GM18502 (cell line): Measurements from ENCODE around the gene ISYNA1.

ENCODE experiments used
- ATAC-seq: cut with Tn5 transposase; IDR thresholded peaks from one replicate; pipeline ENCODE4 v1.9.1; 2021; ENCODE audit warnings: mild to moderate bottlenecking; ENCODE audit not compliant: unreplicated experiment, poor library complexity

The ISYNA1 gene

DNA sequence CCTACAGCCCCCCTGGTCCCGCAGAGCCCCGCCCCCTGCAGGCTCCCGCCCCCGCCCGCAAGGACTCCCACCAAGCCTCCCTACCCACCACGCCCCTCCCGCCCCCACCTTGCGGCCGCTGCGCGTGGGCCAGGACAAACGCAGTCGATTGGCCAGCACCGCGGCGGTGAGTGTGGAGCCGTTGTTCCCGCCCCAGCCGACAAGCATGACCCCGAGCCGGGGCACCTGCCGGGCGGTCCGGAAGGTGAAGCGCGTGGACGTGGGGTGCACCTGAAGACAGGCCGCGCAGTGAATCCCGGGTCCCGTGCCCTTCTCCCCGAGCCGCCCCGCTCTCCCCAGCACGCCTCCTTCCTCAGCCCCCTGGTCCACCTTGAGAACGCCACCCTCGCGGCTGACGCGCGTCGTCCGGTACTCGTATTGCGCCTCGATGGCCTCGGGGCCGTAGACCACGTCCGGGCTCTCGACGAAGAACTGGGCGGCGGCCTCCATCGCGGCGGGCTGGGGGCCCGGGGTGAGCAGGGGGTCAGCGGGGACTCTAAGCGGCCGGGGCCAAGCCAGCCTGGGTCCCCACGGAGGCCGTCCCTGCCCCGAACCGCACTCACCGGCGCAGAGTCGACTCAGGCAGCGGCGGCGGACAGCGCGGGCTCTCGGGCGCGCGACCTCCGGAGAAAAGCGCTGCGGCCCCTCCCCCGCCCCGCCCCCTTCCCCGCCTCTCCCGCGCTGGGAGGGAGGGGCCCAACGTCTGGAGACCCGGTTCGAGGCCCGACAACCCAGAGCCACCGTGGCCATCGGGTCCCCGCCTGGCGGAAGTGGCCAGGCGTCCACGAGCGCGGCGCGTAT is at the start of gene ISYNA1:
TSS of gene ISYNA1 (minus strand) at position 643 of the 840 bp plus-strand sequence. CDS start at position 489, 154 bp downstream.
- no peak for ATAC-seq

DNA sequence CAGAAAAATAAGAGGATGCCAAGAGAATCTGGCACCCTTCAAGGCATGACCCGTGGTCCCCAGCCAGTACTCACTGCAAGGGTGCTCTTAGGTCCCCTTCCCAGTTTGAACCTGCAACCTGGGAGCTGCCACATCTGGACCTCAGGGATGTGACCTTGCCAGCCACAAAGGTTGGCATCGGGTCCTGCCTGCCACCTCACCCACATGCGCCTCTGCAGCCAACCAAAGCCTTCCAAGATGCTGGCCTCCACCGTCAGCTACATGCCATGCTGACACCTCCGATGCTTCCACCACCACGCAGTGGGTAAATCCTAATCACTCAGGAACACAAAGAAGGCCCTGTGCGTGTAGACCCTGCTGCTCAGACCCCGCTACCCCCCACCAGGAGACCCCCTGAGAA is 48.8 kb upstream of the ISYNA1 start:
- no peak for ATAC-seq

DNA sequence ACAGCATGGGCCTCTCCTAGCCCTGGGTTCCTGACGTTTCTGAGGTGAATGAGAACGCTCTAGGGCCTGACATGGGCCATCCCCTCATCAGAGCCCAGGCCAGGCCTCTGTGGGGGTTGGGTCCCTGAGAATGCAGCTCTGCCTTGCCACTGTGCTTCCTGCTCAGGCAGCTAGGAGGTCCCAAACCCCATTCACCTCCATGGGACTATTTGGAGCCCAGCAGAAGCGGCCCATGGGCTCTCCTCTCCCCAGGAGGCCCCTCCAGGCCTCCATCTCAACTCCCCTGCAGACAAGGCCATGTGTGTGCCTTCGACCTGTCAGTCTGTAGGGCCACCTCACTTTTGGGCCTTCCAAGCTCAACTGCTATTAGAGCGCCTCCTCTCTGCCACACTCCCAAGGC is 47.1 kb upstream of the ISYNA1 start:
- ATAC-seq: no peak

DNA sequence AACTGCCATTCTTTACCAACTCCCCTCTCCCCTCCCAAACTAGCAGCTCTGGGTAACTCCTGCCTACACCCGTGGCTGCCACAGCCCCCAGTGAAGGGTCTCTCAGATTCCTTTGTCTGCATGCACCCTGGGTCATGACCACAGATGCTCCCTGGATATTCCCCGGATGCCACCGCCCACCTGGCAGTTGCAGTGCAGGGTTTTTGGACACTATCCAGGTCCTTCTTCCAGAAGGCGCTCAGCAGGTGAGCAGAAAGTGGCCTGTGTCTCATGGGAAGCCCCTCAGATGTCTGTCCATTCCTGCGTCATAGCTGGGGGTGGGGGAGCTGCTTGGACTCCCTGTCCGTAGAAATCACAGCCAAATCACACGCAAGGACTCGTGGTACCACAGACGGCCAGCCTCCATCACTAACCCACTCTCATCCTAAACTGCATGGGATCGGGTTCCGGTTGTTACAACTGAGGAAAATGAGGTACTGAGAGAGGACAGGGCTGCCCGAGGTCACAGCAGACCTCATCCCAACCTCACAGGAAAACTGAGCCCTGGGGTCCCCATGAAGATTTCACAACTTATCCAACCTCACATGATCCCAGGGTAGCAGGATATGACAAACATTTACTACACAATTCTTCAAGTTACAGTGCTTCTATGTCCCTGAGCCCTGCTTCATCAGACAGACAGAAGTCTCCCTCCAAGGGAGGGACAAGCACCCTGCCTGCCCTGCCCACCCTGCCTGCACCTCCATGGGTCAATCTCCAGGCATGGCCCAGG is 45.4 kb upstream of the ISYNA1 start:
- ATAC-seq: no peak

DNA sequence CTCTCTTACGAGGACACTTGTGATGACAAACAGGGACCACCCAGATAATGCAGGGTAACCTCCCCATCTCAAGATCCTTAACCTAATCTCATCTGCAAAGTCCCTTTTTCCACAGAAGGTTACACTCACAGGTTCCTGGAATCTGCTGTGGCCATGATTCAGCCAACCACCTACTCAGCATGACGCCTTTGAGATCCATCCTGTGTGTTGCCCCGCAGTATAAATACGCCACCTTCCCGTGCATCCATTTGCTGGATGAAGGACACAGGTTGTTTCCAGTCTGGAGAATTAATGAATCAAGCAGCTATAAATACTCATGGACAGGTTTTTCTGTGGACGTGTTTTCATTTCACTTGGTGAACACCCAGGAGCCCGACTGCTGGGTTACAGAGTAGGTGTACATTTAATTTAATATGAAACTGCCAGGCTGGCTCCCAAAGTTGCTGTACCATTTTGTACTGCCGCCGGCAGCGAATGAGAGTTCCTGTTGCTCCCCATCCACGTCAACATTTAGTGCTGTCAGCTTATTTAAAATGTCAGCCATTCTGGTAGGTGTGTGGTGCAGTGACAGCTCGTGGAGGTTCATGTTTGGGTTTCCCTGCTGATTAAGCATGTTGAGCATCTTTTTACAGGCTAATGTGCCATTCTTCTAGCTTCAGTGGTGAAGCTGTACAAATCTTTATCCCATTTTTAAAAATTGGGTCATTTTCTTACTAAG is 43.7 kb upstream of the ISYNA1 start:
- no peak for ATAC-seq

- no peak for ATAC-seq
Observed at GRCh38 chr19:18480006-18480691, 42.2 kb upstream of the ISYNA1 start.

DNA sequence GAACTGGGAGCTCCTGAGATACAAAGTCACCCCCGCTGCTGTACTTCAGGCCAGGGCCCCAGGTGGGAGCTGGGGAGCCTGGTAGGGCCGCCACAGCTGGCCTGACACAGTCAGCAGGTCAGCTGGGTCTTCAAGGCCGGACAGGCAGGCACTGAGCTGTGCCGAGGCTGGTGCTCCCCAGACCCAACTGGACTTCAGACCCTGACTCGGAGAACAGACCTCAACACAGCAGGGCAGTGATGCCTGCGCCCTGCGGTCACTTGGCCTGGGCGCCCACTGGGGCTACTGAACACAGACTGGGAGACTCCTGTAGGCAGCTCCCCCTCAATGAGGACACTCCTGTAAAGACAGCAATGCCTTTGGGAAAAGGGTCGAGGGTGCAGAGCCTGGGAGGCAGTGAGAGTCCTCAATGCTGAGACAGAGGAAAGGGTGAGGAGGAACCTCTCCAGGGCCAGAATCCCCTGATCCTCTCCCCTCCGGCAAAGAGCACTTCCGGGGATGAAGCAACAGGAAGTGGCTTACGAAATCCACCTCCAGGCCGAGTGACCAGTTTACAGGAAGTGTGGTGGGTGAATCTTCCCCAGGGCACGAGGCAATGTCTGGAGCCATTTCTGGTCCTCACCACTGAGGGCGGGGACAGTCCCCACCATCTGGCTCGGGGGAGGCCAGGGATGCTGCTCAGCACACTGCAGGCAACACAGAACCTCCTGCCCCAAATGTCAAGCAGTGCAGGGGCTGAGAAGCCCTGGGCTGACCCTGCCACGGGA is 40.8 kb upstream of the ISYNA1 start:
- ATAC-seq: no peak

GRCh38 chr19:18477974-18478373 is 40.0 kb upstream of the ISYNA1 start:
- no peak for ATAC-seq

DNA sequence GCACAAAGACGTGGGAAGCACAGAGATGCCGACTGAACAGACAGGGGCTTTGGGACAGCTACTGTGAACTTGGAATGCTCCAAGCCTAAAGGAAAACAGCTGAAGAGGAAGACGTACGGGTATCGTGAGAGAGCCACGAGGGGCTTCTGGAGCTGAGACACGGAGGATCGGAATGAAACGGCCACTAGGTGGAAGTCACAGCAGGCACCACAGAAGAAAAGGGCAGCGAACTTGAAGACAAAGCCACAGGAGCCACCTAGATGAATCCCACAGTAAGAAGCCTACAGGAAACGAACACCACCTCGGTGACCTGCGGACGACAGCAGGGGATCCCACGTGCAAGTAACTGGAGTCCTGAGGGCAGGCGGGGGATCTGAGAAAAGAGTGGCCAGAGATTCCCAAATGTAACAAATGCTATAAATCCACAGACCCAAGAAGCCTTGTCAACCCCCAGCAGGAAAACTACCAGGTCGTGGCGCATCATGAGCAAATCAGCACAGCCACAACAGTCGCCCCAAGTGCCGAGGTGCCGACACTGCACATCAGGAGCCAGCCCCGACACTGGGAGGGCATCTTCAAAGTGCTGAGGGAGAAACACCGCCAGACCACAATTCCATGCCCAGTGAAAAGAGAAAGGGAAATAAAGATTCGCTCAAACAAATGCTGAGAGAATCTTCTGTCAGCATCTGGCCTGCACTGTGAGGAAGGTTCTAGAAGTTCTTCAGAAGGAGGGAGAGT is 39.3 kb upstream of the ISYNA1 start:
- no peak for ATAC-seq

DNA sequence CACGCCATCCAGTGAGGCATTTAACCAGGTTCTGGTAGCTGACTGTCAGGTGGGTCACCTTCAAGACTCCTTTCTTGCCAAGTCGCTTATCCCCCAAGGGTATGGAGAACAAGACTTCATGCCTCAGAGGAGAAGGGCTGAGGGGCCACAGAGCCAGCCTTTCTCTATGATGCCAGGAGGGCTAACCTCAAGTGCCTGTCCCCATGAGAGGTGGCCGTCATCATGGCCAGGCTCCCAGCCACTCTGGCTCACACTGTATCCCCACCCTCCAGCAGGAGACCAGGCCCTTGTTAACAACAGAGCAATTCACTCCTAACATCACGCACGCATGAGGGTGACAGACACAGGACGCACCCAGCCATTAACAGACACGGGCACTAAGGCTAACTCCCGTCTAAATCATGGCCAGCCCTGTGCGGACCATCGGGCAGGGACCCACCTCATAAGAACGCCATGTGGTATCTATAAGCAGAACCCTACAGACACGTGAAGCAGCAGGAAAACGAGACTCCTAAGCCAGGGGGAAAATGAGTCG is 38.6 kb upstream of the ISYNA1 start:
- ATAC-seq: no peak

- ATAC-seq: no peak
Observed at GRCh38 chr19:18475762-18476331, 37.9 kb upstream of the ISYNA1 start.

GRCh38 chr19:18475004-18475453 is 37.1 kb upstream of the ISYNA1 start:
- ATAC-seq: no peak

- ATAC-seq: no peak
Observed at GRCh38 chr19:18474366-18474887, 36.5 kb upstream of the ISYNA1 start.

DNA sequence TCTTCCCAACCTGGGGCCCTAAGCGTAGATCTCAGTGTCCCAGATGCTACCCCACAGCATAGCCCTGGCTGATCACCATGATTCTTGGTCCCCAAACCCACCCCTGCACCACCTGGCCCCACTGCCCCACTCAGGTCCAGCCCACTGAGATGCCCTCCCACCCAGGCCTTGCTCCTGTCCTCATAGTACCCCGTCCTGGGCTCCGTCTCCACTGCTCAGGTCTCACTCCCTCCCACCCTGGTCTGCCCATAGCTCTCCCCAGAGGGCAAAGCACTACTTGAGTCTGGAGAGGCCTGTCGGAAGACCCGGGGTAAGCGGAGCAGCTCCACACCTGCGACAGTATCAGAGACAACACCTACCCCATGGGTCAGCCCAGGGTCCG is 35.8 kb upstream of the ISYNA1 start:
- ATAC-seq: no peak

- ATAC-seq: no peak
Observed at GRCh38 chr19:18473003-18473705, 35.2 kb upstream of the ISYNA1 start.

GRCh38 chr19:18470787-18471186 is 32.9 kb upstream of the ISYNA1 start:
- ATAC-seq: no peak

DNA sequence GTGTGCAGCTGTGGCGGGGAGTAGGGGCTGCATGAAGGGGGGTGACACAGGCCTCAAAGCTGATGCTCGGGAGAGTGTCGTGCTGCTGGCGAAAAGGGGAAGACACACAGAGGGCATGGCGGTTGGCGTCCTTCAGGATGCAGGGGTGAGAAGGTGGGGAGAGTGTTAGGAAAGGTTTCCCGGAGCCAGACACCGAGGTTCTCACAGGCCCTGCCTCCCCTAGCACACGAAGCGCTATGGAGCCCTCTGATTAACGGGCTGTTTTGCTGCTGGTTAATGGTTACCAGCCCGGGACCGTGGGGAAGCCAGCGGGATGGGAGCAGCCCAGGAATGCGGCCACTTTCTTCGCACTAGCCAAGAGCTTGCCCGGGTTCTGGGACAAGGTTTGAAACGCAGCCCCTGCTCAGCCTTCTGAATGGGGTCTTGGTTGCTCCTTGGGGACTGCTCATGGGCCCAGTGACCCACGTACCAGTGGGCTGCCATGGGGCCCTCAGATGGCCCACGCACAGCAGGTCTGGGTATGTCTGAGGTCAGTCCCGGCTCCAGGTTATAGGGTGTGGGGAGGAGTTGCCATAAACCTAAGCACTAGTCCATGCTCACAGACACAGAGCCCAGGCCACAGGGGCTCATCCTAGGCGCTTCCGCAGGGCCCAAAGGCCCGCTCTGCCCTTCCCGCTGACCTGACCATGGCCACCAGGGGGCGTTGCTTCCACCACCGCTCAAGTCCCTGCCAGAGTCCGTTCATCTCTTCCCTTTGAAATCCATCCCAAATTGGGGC is 31.3 kb upstream of the ISYNA1 start:
- ATAC-seq: no peak
